Measurements from ENCODE around the gene ATM. TPM values are rescaled to one million over a fixed set of nuclear protein-coding genes. Genes with fewer than 3 reads are reported as not detected.

The ATM gene
- total RNA-seq, 1 donor from 2014 or later = 39.8 TPM

DNA sequence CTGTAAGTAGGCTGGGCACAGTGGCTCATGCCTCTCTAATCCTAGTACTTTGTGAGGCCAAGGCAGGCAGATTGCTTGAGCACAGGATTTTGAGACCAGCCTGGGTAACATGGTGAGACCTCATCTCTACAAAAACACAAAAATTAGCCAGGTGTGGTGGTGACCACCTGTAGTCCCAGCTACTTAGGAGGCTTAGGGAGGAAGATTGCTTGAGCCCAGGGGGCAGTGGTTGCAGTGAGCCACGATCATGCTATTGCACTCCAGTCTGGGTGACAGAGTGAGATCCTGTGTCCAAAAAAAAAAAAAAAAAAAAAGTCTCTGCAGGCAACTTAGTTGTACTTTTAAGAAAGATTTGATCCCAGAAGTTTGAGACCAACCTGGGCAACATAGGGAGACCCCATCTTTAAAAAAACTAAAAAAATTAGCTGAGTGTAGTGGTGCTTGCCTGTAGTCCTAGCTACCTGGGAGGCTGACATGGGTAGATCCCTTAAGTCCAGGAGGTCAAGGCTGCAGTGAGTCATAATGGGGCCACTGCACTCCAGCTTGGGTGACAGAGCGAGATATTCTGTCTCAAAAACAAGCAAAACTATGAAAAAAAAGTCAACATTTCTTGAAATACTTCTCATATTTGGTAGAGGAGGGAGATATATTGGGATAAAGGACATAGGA, 10.5 kb downstream of the ATM start:
- Histone ChIP-seq H3K4me3 (ENCODE audit: low read depth, low read length) (no peak overlapping the region), H3K27me3 (ENCODE audit: control insufficient read depth, insufficient read depth, low read length) (no peaks in the 10 kb centered on the region), H3K36me3 (ENCODE audit: control insufficient read depth, insufficient read depth, low read length) (peaks cover 3% of the 10 kb centered on the region)
- DNase-seq (ENCODE audit: low read depth) = no peak
- FAIRE-seq = no peak
- TF ChIP-seq, protein P1, sequence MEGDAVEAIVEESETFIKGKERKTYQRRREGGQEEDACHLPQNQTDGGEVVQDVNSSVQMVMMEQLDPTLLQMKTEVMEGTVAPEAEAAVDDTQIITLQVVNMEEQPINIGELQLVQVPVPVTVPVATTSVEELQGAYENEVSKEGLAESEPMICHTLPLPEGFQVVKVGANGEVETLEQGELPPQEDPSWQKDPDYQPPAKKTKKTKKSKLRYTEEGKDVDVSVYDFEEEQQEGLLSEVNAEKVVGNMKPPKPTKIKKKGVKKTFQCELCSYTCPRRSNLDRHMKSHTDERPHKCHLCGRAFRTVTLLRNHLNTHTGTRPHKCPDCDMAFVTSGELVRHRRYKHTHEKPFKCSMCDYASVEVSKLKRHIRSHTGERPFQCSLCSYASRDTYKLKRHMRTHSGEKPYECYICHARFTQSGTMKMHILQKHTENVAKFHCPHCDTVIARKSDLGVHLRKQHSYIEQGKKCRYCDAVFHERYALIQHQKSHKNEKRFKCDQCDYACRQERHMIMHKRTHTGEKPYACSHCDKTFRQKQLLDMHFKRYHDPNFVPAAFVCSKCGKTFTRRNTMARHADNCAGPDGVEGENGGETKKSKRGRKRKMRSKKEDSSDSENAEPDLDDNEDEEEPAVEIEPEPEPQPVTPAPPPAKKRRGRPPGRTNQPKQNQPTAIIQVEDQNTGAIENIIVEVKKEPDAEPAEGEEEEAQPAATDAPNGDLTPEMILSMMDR (IDR thresholded peaks at IDR 0.05; ENCODE audit: insufficient read depth, low read length, severe bottlenecking) = no peak

DNA sequence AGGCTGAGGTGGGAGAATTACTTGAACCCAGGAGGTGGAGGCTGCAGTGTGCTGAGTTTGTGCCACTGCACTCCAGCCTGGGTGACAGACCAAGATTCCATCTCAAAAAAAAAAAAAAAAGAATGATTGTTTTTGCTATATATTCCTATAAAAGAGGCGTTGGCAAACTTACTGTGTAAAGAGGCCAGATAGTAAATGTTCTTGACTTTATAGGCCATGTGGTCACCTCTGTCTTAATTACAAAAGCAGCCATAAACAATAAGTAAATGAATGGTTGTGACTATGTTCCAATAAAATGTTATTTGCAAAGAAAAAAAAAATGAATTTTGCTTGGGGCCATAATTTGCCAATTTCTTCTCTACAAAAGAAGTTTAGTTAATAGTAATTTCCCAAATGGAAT, 12.3 kb downstream of the ATM start:
- DNase-seq (ENCODE audit: low read depth) (no peak), FAIRE-seq (no peak)
- TF ChIP-seq, protein P1 (IDR thresholded peaks at IDR 0.05; ENCODE audit: insufficient read depth, low read length, severe bottlenecking) = no peak
- Histone ChIP-seq H3K36me3 (ENCODE audit: control insufficient read depth, insufficient read depth, low read length) (peaks cover 1% of the 10 kb centered on the region), H3K27me3 (ENCODE audit: control insufficient read depth, insufficient read depth, low read length) (no peaks in the 10 kb centered on the region), H3K4me3 (ENCODE audit: low read depth, low read length) (no peak overlapping the region)

DNA sequence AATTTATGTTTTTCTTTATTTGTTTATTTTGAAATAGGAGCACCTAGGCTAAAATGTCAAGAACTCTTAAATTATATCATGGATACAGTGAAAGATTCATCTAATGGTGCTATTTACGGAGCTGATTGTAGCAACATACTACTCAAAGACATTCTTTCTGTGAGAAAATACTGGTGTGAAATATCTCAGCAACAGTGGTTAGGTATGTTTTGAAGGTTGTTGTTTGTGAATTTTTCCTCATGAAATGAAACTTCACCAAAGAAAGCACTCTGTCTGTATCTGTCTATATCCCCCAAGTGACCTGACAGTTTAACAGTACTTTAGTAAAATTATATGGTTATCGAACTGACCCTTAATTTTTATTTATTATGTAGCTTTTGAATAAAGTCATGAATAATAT, 12.8 kb downstream of the ATM start:
- TF ChIP-seq, protein P1 (IDR thresholded peaks at IDR 0.05; ENCODE audit: insufficient read depth, low read length, severe bottlenecking) = no peak
- no peak for FAIRE-seq
- Histone ChIP-seq H3K36me3 (ENCODE audit: control insufficient read depth, insufficient read depth, low read length) (peaks cover 1% of the 10 kb centered on the region), H3K4me3 (ENCODE audit: low read depth, low read length) (no peak overlapping the region), H3K27me3 (ENCODE audit: control insufficient read depth, insufficient read depth, low read length) (no peaks in the 10 kb centered on the region)
- no peak for DNase-seq (ENCODE audit: low read depth)

- TF ChIP-seq, protein P1 (IDR thresholded peaks at IDR 0.05; ENCODE audit: insufficient read depth, low read length, severe bottlenecking) = no peak
- FAIRE-seq = no peak
- H3K4me3 ChIP-seq (ENCODE audit: low read depth, low read length) = no peak overlapping the region
- H3K36me3 ChIP-seq (ENCODE audit: control insufficient read depth, insufficient read depth, low read length) = no peaks in the 10 kb centered on the region
- no peak for DNase-seq (ENCODE audit: low read depth)
- H3K27me3 ChIP-seq (ENCODE audit: control insufficient read depth, insufficient read depth, low read length) = no peaks in the 10 kb centered on the region
Measured at GRCh38 chr11:108237058-108237481, 14.2 kb downstream of the ATM start.

GRCh38 chr11:108239076-108239475, 16.2 kb downstream of the ATM start:
- no peaks in the 10 kb centered on the region for H3K36me3 ChIP-seq (ENCODE audit: control insufficient read depth, insufficient read depth, low read length)
- H3K4me3 ChIP-seq (ENCODE audit: low read depth, low read length) = no peak overlapping the region
- FAIRE-seq (no peak), DNase-seq (ENCODE audit: low read depth) (no peak)
- TF ChIP-seq, protein P1 (IDR thresholded peaks at IDR 0.05; ENCODE audit: insufficient read depth, low read length, severe bottlenecking) = no peak
- H3K27me3 ChIP-seq (ENCODE audit: control insufficient read depth, insufficient read depth, low read length) = no peaks in the 10 kb centered on the region
